ENCODE measurements around the gene PROX1.

Gene PROX1

DNA sequence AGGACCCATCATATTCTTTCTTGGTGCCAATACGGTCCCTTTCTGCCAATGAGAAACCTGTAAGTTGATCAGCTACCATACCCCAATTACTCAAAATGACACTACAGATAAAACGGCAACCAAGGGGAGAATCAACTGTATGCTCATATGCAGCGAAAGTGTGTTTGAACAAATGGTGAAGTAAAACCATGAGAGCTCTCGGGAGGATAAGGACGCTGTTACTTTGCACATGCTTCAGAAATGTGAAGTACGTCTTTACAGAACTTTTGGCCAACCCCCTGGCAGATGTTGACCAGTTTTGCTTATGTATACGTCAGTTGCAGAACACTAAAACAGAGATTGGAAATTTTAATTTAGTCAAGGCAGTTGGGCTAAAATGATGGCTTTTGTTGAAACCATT is 79.6 kb downstream of the PROX1 start:
- TF ChIP-seq, protein P1, sequence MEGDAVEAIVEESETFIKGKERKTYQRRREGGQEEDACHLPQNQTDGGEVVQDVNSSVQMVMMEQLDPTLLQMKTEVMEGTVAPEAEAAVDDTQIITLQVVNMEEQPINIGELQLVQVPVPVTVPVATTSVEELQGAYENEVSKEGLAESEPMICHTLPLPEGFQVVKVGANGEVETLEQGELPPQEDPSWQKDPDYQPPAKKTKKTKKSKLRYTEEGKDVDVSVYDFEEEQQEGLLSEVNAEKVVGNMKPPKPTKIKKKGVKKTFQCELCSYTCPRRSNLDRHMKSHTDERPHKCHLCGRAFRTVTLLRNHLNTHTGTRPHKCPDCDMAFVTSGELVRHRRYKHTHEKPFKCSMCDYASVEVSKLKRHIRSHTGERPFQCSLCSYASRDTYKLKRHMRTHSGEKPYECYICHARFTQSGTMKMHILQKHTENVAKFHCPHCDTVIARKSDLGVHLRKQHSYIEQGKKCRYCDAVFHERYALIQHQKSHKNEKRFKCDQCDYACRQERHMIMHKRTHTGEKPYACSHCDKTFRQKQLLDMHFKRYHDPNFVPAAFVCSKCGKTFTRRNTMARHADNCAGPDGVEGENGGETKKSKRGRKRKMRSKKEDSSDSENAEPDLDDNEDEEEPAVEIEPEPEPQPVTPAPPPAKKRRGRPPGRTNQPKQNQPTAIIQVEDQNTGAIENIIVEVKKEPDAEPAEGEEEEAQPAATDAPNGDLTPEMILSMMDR (IDR thresholded peaks at IDR 0.05; ENCODE audit: borderline replicate concordance, insufficient read depth, low read depth, low read length), result no peak
- no peak overlapping the region for H3K4me3 ChIP-seq (ENCODE audit: low read depth, low read length)

DNA sequence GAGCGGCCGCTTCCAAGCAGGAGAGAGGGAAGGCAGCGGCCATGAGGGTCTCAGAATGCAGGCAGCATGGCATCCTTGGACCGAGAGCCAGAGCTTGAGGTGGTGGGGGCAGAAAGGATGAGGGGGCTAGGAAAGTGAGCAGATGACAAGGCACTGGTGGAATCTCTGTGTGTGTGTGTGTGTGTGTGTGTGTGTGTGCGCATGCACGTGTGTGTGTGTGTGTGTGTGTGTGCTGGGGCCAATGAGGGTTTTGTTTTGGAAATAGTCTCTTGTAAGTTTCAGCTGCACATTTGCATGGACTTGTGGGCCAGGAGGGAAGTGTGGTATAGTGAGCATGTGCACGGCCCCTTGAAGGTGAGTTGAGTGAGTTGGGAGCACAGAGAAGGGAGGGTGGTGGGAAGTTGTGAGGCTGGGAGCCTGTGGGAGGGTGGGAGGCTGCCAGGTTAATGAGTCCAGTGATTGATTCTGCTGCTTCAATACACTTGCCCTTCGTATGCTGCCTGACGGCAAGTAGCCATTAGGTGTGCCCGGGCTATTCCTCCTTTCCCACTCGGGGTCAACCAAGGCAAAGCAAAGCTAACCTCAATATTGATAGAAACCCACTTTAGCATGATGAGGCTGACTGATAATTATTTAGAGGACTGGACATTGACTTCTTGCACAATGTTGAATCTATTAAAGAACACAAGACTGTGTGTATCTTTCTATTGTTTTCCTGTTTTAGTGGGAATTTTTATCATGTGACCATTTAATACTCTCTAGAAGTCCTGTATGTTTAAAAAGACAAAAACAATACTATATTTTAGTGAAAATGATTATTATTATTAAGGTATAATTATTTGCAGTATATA is 80.3 kb downstream of the PROX1 start:
- no peak overlapping the region for H3K4me3 ChIP-seq (ENCODE audit: low read depth, low read length)
- TF ChIP-seq, protein P1 (IDR thresholded peaks at IDR 0.05; ENCODE audit: borderline replicate concordance, insufficient read depth, low read depth, low read length), result no peak

DNA sequence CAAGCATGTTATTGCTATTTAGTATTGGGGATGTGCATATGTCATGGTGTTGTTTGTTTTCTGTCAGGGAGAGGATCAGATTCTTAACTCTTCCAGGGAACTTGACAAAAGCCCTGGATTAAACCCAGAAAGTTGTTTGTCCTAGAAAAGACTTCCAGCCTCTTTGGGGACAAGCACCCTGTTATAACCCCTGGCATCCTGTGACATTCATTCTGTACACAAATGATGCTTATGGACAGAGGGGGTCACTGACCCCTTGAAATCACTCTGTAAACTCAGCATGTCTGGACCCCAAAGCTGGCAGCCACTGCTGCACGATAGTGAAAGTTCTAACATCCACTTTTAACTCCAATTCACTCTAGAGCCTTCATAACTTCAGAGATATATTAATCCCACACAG is 81.2 kb downstream of the PROX1 start:
- no peak overlapping the region for H3K4me3 ChIP-seq (ENCODE audit: low read depth, low read length)
- TF ChIP-seq, protein P1 (IDR thresholded peaks at IDR 0.05; ENCODE audit: borderline replicate concordance, insufficient read depth, low read depth, low read length), result no peak

DNA sequence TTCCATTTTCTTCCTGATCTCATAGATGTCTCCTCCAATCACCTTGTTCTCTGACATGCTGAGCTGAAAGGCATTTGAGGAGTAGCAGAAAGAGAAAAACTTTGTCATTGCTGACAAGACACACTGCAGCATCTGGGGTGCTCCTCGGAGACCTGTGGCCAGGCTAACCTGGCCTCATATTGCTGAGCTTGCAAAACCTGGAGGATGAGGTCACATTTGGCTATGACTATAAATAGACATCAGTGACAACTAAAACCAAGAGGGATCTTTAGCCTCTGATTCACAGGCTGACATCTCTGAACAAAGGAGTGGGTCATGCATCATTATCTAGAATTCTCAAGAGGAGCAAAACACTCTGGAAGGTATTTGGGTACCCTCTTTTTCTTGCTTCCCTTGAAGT is 83.7 kb downstream of the PROX1 start:
- TF ChIP-seq, protein P1 (IDR thresholded peaks at IDR 0.05; ENCODE audit: borderline replicate concordance, insufficient read depth, low read depth, low read length), result no peak

DNA sequence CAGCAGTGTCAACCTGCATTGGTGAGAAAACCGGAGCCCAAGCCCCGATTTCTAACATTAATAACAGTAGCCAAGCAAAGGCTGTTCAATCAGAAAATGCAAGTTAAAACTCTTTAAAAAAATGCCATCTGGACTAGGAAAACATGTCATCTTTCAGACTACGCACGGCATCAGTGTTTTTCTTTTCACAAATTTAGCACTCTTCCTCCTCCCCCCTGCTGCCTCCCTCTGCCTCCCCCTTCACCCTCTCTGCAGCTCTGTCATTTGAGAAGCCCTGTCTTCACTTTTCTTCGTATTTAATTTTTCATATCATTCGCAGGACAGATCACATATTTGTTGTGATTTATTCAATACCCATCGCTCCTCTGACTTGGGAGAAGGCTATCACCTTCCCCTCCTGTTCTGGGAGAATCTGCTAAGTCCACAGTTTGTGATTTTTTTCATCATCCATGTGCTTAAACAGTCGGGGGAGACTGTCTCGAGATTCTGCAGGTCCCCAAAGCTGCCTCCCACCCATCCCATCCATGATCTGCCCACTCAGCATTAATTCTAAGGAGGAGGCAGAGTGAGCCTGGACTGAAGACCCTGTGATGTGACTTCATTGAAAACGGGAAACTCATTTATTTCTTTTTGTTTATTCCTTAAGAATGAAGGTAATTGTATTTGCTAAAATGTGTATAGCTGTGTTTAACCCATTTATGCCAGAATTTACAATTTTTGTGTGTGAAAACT is 84.8 kb downstream of the PROX1 start:
- TF ChIP-seq, protein P1 (IDR thresholded peaks at IDR 0.05; ENCODE audit: borderline replicate concordance, insufficient read depth, low read depth, low read length), result no peak
- no peak overlapping the region for H3K4me3 ChIP-seq (ENCODE audit: low read depth, low read length)

More for the DNA sequence above, 83.7 kb downstream of the PROX1 start:
- H3K4me3 ChIP-seq (ENCODE audit: low read depth, low read length), result no peak overlapping the region

DNA sequence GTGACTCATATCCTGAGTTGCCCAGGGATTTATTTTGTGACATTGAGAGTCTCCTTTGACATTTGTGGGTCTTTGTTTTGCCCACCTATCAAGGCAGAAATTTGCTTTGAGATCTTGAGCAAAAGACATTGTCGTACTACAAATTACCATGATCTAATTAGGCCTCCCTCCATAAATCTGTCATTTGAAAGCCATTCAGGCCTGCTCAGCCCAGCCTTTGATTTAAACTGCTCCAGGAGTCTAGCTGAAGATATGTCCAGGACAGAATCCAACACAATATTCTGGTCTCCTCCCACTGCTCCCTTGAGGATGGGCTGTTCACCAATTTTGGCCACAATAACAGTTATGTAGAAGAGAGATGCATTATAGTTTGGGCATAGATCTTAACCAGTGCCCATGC is 86.7 kb downstream of the PROX1 start:
- H3K4me3 ChIP-seq (ENCODE audit: low read depth, low read length), result no peak overlapping the region
- TF ChIP-seq, protein P1 (IDR thresholded peaks at IDR 0.05; ENCODE audit: borderline replicate concordance, insufficient read depth, low read depth, low read length), result no peak
